Mesenchymal stem cell (in vitro differentiated cells and primary cell): ENCODE data around the gene GIPC2.
A peak's percentile ranks its signal among the peaks of the same experiment; 100 is the strongest.
"Not testable (repeated sequence)": the region's sequence is repeated elsewhere in the genome, so short reads cannot be mapped to it uniquely, and the experiment has no call there.

Source experiments
- DNase-seq: peaks from one replicate; pipeline ENCODE4 v3.0.0-alpha.2; 2013
- H2AFZ ChIP-seq: one replicate; pipeline ENCODE4 v1.6.1; 2013; ENCODE audit warnings: low read depth, mild to moderate bottlenecking, control low read depth, inconsistent platforms, low read length, moderate library complexity
- H2AK5ac ChIP-seq: 2 replicates; pipeline ENCODE4 v1.6.1; 2013; ENCODE audit warnings: low read length, moderate library complexity, mild to moderate bottlenecking, inconsistent platforms; ENCODE audit not compliant: severe bottlenecking
- H2BK120ac ChIP-seq: one replicate; pipeline ENCODE4 v1.6.1; 2013; ENCODE audit warnings: low read depth, mild to moderate bottlenecking, inconsistent platforms, low read length, moderate library complexity
- H2BK12ac ChIP-seq, 2 experiments: one replicate each; pipeline ENCODE4 v1.6.1; 2013; ENCODE audit warnings: inconsistent platforms in 2 of 2, low read length in 2 of 2, mild to moderate bottlenecking in 2 of 2, moderate library complexity in 2 of 2, control low read depth in 1 of 2
- H2BK15ac ChIP-seq: one replicate; pipeline ENCODE4 v1.6.1; 2013; ENCODE audit warnings: mild to moderate bottlenecking, low read depth, inconsistent platforms; ENCODE audit not compliant: poor library complexity, severe bottlenecking
- H2BK5ac ChIP-seq: 2 replicates; pipeline ENCODE4 v1.6.1; 2013; ENCODE audit warnings: low read depth, mild to moderate bottlenecking, low read length, control low read depth, inconsistent platforms; ENCODE audit not compliant: poor library complexity, severe bottlenecking
- H3K14ac ChIP-seq, 2 experiments: one replicate each; pipeline ENCODE4 v1.6.1; 2013; ENCODE audit warnings: inconsistent platforms in 2 of 2, low read length in 2 of 2, control low read depth in 1 of 2, mild to moderate bottlenecking in 1 of 2, moderate library complexity in 1 of 2
- H3K18ac ChIP-seq, 2 experiments: one replicate each; pipeline ENCODE4 v1.6.1; 2013; ENCODE audit warnings: inconsistent platforms in 2 of 2, low read length in 2 of 2, control low read depth in 1 of 2, low read depth in 1 of 2, mild to moderate bottlenecking in 1 of 2
- H3K23ac ChIP-seq, 2 experiments: one replicate each; pipeline ENCODE4 v1.6.1; 2013; ENCODE audit warnings: inconsistent platforms in 2 of 2, low read length in 2 of 2, mild to moderate bottlenecking in 2 of 2, moderate library complexity in 2 of 2, control low read depth in 1 of 2
- H3K27ac ChIP-seq: 2 replicates; pipeline ENCODE4 v1.5.1; 2013; ENCODE audit warnings: mild to moderate bottlenecking, moderate library complexity, low read length, control low read depth, inconsistent platforms; ENCODE audit not compliant: poor library complexity, severe bottlenecking
- H3K27me3 ChIP-seq, 2 experiments: 2 replicates each; pipeline versions ENCODE4 v1.6.1 to v1.7.0; 2013; ENCODE audit warnings: low read length in 2 of 2, mild to moderate bottlenecking in 2 of 2, moderate library complexity in 2 of 2, control low read depth in 1 of 2, inconsistent platforms in 1 of 2; ENCODE audit not compliant: control insufficient read depth in 1 of 2, insufficient read depth in 1 of 2
- H3K36me3 ChIP-seq, 2 experiments: 2 replicates each; pipeline versions ENCODE4 v1.6.1 to v1.7.0; 2013; ENCODE audit warnings: low read length in 2 of 2, control low read depth in 1 of 2, inconsistent platforms in 1 of 2, low read depth in 1 of 2, mild to moderate bottlenecking in 1 of 2; ENCODE audit not compliant: insufficient read depth in 2 of 2, control insufficient read depth in 1 of 2
- H3K4ac ChIP-seq, 2 experiments: one replicate each; pipeline ENCODE4 v1.6.1; 2013; ENCODE audit warnings: inconsistent platforms in 2 of 2, low read length in 2 of 2, mild to moderate bottlenecking in 2 of 2, moderate library complexity in 2 of 2, control low read depth in 1 of 2, low read depth in 1 of 2
- H3K4me1 ChIP-seq: 2 replicates; pipeline ENCODE4 v1.6.1; 2013; ENCODE audit warnings: low read depth, low read length, control low read depth; ENCODE audit not compliant: control insufficient read depth, insufficient read depth
- H3K4me2 ChIP-seq: 2 replicates; pipeline ENCODE4 v1.6.1; 2013; ENCODE audit warnings: low read length, mild to moderate bottlenecking, inconsistent platforms; ENCODE audit not compliant: poor library complexity, severe bottlenecking
- H3K4me3 ChIP-seq, 2 experiments: 2 replicates each; pipeline versions ENCODE4 v1.5.1 to v1.7.0; 2013; ENCODE audit warnings: low read length in 2 of 2, mild to moderate bottlenecking in 2 of 2, control low read depth in 1 of 2, low read depth in 1 of 2; ENCODE audit not compliant: insufficient read depth in 1 of 2
- H3K79me1 ChIP-seq: replicated peaks from 2 replicates; pipeline ENCODE4 v1.6.1; 2013; ENCODE audit warnings: mild to moderate bottlenecking, control low read depth, low read length, inconsistent platforms; ENCODE audit not compliant: poor library complexity, severe bottlenecking
- H3K9ac ChIP-seq: 2 replicates; pipeline ENCODE4 v1.7.0; 2013; ENCODE audit warnings: mild to moderate bottlenecking, low read length, moderate library complexity
- H3K9me3 ChIP-seq: 2 replicates; pipeline ENCODE4 v1.7.0; 2013; ENCODE audit warnings: mild to moderate bottlenecking, low read length; ENCODE audit not compliant: control insufficient read depth
- H4K8ac ChIP-seq: one replicate; pipeline ENCODE4 v1.6.1; 2013; ENCODE audit warnings: inconsistent platforms, mild to moderate bottlenecking, low read length, moderate library complexity
- H4K91ac ChIP-seq: one replicate; pipeline ENCODE4 v1.6.1; 2013; ENCODE audit warnings: mild to moderate bottlenecking, low read length, inconsistent platforms
- WGBS: methylation state at CpG from one replicate; pipeline ENCODE4 v1.1.7; 2013; ENCODE audit warnings: mixed read lengths; 5-methylcytosine and 5-hydroxymethylcytosine counted together

Gene GIPC2

DNA sequence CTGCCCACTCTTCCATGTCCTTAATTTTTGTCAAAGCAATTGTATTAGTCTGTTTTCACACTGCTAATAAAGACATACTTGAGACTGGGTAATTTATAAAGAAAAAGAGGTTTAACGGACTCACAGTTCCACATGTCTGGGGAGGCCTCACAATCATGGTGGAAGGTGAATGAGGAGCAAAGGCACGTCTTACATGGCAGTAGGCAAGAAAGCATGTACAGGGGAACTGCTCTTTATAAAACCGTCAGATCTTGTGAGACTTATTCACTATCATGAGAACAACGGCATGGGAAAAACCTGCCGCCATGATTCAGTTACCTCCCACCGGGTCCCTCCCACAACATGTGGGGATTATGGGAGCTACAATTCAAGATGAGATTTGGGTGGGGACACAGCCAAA is 74.7 kb downstream of the GIPC2 start:
- H3K79me1 ChIP-seq, H3K4ac ChIP-seq, H3K27ac ChIP-seq, H4K91ac ChIP-seq, H2BK15ac ChIP-seq, H3K4me2 ChIP-seq, H3K4me3 ChIP-seq, H4K8ac ChIP-seq, H3K9me3 ChIP-seq, H3K36me3 ChIP-seq, H3K27me3 ChIP-seq, H3K23ac ChIP-seq, DNase-seq, H3K14ac ChIP-seq, H2BK12ac ChIP-seq, H3K4me1 ChIP-seq, H3K18ac ChIP-seq, H2BK5ac ChIP-seq, H2AFZ ChIP-seq, H3K9ac ChIP-seq, H2AK5ac ChIP-seq, H2BK120ac ChIP-seq: not testable (repeated sequence)
- 87% methylated on average over 6 of the region's 6 CpGs for WGBS

DNA sequence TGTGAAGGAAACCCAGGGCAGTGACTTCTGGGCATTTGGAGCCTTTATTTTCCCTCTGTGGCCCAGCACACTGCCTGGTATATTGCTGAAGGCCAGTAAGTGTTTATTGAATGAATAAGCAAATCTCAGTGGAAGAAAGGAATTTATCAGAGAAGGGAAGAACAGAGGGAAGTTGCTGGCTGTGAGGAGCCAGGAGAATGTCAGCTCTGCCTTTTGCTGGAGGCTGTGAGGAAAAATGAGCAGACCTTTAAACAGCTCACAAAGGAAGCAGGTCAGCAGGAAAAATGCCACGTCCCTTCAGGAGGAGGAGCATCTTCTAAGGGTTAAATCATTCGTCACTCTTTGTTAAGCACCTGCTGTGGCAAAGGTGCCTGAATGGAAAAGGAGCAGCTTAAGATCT is 75.9 kb downstream of the GIPC2 start:
- Histone ChIP-seq H3K4ac (no peak overlapping the region), H2AFZ (peak overlapping the region; percentile 58), H3K27ac (no peak overlapping the region), H3K9me3 (no peaks in the 10 kb centered on the region), H2BK120ac (no peak overlapping the region), H3K14ac (no peak overlapping the region), H2BK12ac (no peak overlapping the region), H2AK5ac (no peak overlapping the region), H3K4me2 (no peak overlapping the region), H3K4me3 (no peak overlapping the region), H3K36me3 (no peaks in the 10 kb centered on the region), H3K27me3 (no peaks in the 10 kb centered on the region), H2BK5ac (no peak overlapping the region), H3K23ac (no peak overlapping the region), H4K8ac (no peak overlapping the region), H3K9ac (no peak overlapping the region), H3K18ac (no peak overlapping the region), H4K91ac (no peak overlapping the region), H3K79me1 (no peaks in the 10 kb centered on the region), H2BK15ac (no peak overlapping the region), H3K4me1 (no peaks in the 10 kb centered on the region)
- WGBS: 0% methylated on average over 2 of the region's 2 CpGs
- no peak for DNase-seq

GRCh38 chr1:78122389-78122788 is 76.6 kb downstream of the GIPC2 start:
- no peaks in the 10 kb centered on the region for H3K4me1 ChIP-seq
- DNase-seq: no peak
- H4K8ac ChIP-seq: no peak overlapping the region
- no peak overlapping the region for H2BK5ac ChIP-seq
- H3K9ac ChIP-seq: no peak overlapping the region
- no peak overlapping the region for H4K91ac ChIP-seq
- no peaks in the 10 kb centered on the region for H3K36me3 ChIP-seq
- no peak overlapping the region for H3K14ac ChIP-seq
- H3K79me1 ChIP-seq: no peaks in the 10 kb centered on the region
- H3K27me3 ChIP-seq: no peaks in the 10 kb centered on the region
- H3K23ac ChIP-seq: no peak overlapping the region
- H3K9me3 ChIP-seq: no peaks in the 10 kb centered on the region
- no peak overlapping the region for H2AK5ac ChIP-seq
- no peak overlapping the region for H3K27ac ChIP-seq
- H2BK120ac ChIP-seq: no peak overlapping the region
- H3K4ac ChIP-seq: no peak overlapping the region
- WGBS: 73% methylated on average over 5 of the region's 5 CpGs
- H3K4me3 ChIP-seq: no peak overlapping the region
- H3K4me2 ChIP-seq: no peak overlapping the region
- no peak overlapping the region for H2BK12ac ChIP-seq
- no peak overlapping the region for H2AFZ ChIP-seq
- no peak overlapping the region for H2BK15ac ChIP-seq
- no peak overlapping the region for H3K18ac ChIP-seq

DNA sequence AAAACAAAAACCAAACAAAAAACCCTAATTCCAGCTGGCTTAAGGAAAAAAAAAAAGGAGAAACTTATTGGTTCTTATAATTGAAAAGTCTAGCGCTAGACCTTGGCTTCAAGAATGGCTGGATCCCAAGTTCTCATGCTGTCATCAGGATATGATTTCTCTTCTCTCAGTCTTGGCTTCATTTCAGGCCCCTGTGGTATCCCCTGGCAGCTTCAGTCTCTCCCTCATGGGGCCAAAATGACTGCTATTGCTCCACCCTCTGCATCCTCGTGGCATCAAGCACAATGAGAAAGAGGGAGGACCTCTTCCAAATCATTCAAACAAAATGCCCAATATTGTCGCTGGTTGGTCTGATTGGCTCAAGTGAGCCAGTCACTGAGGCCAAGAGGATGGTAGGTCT is 80.7 kb downstream of the GIPC2 start:
- DNase-seq: no peak
- no peak overlapping the region for H3K23ac ChIP-seq
- no peak overlapping the region for H3K4me3 ChIP-seq
- no peak overlapping the region for H3K14ac ChIP-seq
- H3K36me3 ChIP-seq: no peaks in the 10 kb centered on the region
- no peak overlapping the region for H2AFZ ChIP-seq
- H4K91ac ChIP-seq: no peak overlapping the region
- no peak overlapping the region for H3K4me2 ChIP-seq
- no peak overlapping the region for H2BK5ac ChIP-seq
- H2AK5ac ChIP-seq: no peak overlapping the region
- no peak overlapping the region for H2BK120ac ChIP-seq
- H2BK12ac ChIP-seq: no peak overlapping the region
- 96% methylated on average over 3 of the region's 3 CpGs for WGBS
- no peak overlapping the region for H3K9ac ChIP-seq
- H3K4me1 ChIP-seq: no peaks in the 10 kb centered on the region
- H3K27ac ChIP-seq: no peak overlapping the region
- no peak overlapping the region for H3K18ac ChIP-seq
- H2BK15ac ChIP-seq: no peak overlapping the region
- no peak overlapping the region for H4K8ac ChIP-seq
- H3K9me3 ChIP-seq: no peaks in the 10 kb centered on the region
- H3K79me1 ChIP-seq: no peaks in the 10 kb centered on the region
- H3K27me3 ChIP-seq: no peaks in the 10 kb centered on the region
- H3K4ac ChIP-seq: no peak overlapping the region
